SK-N-MC (cell line): ENCODE results near the gene PLEKHM3.

ENCODE experiments used
- EZH2 ChIP-seq: fragments of 200-600 bp; sonication (generic); IDR thresholded peaks from one replicate; pipeline ENCODE4 v1.6.1; 2017; ENCODE audit warnings: antibody characterized with exemption
- POLR2AphosphoS5 ChIP-seq: IDR thresholded peaks from 2 replicates; pipeline ENCODE4 v1.6.1; 2012; ENCODE audit warnings: mild to moderate bottlenecking, low read depth, low read length, borderline replicate concordance

DNA sequence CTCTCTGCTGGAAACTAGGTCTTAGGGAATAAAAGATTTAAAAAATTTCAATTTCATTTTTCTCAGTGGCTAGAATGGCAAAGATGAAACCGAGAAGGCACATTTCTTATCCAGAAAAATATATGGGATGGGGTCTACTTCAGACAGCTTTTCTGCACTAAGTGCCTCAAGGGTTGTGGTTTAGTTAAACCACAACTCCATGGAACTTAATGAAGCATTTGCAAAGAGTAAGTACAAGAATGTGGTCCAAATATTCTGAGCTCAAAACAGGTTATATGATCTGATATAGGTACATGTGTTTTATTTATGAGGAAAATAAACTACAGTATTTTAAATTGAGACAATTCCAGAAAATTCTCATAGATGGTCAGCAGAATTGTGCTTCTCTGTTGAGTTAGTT is 153.8 kb downstream of the PLEKHM3 start:
- no peak for TF ChIP-seq EZH2
- TF ChIP-seq POLR2AphosphoS5: no peak
